ENCODE results near the gene KYNU.
"Not testable (repeated sequence)": the region's sequence is repeated elsewhere in the genome, so short reads cannot be mapped to it uniquely, and the experiment has no call there.

The KYNU gene

DNA sequence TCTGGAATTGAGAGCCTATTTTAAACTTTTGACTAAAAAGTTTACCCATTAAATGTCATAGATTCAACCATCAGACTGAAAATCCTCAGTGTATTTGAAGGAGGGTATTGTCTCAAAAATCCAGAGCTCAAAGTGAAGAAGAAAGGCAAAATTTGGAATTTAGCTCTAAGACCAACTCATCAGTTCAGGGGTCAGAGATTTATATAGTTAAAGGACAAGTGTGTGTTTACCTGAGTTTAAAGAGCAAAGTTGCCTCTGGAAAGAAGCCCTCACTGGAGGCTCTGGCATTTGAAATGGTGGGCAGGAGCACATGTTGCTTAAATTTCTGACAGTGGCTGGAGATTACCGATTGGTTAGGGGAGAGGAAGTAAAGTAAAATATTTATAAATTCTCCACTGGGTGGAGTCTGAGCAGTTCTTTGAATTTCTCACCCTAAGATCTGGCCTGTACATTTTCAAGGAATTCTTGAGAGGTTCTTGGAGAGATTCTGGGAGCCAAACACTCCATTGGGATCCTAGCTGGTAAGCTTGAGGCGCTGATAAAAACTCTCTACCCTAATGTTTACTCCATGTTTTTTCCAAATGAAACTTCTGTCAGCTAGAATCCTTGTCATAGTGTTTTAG is at the start of gene KYNU:
Gene KYNU, plus strand, starts transcription at position 449 of the 623 bp plus-strand sequence. CDS start 7,704 bp downstream, outside the sequence.
- DNase-seq (ENCODE audit: low read depth, low spot score) = no peak

DNA sequence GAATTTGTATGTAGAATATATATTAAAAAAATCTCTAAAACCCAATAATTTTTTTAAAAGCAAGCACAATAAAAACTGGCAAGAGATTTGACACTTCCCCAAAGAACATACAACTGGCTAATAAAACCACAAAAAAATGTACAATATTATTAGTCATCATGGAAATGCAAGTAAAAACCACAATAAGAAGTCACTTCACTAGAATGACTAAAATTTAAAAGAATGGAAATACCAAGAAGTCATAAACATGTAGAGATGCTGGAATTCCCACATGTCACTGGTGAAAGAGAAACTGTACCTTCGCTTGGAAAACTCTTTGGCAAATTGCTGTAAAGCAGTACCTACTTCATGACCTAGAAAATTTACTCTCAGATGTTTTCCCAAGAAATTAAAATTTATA is 43.4 kb upstream of the KYNU start:
- peak; percentile 36 for DNase-seq (ENCODE audit: low read depth, low spot score)

DNA sequence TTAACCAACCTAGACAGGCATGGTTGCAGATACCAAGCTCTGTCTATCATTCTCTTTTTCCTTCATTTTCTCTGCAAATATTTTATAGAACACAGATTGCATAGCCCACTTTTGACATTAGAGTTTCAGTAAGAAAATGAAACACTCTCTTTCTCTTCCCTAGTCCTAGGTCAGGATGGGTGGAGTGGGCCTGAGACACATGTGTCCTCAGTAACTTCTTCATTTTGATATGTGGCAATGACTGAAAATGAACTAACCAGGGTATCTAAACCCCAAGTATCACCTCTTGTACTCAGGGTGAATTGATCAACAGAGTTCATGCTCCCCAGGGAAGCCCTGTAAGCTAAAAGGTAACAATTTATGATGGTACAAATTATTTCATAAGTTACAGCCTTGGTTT is 37.0 kb upstream of the KYNU start:
- no peak for DNase-seq (ENCODE audit: low read depth, low spot score)

DNA sequence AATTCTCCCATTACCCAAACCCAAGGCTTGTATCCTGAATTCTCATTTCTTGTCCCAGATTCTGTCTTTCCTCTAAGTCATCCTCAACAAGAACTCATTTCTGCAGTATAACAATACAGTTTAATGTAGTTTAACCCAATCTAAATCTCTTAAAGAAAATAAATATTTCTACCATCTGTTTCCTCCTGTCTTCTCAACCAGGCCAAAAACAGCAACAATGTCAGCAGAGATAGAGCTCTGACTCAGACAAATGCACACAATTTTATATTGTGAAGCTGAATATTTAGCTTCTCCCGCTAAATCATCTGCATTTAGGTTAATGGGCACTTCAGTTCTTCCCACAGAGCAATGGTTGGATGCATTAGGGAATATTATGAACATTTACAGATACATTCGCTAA is 35.7 kb upstream of the KYNU start:
- DNase-seq (ENCODE audit: low read depth, low spot score) = no peak

DNA sequence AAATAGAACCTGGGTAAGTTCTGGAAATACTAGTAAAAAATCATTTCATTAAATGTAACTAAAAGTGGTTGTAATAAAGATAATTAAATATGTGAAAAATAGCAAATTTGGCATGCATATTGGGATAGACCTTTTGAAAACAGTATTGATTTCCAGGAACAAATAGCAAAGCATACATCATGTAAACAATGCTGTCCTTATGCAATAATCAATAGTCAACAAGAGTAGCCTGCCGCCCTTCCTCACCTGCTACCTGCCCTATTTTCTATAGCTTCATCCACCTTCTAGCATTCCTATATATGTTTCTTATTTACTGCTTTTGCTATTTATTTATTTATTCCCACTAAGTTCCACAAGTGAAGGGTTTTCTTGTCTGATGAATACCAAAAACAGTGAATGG is 35.1 kb upstream of the KYNU start:
- no peak for DNase-seq (ENCODE audit: low read depth, low spot score)

DNA sequence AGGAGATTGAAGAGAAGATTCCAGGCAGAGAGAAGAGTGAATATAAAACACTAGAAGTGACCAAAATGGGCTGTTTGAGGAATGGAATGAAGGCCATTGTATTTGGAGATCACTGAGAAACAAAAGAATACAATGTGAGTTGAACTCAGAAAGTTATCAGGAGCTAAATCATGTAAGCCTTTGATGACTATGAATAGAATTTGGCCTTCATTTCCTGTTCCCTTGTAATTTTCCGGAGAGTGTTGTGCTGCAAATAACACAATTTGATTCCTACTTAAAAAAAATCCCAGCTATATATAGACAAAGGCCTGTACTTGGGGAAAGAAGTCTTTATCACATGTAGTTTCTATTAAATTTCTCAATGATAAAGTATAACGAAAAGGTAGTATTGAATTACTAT is 33.7 kb upstream of the KYNU start:
- DNase-seq (ENCODE audit: low read depth, low spot score) = no peak

DNA sequence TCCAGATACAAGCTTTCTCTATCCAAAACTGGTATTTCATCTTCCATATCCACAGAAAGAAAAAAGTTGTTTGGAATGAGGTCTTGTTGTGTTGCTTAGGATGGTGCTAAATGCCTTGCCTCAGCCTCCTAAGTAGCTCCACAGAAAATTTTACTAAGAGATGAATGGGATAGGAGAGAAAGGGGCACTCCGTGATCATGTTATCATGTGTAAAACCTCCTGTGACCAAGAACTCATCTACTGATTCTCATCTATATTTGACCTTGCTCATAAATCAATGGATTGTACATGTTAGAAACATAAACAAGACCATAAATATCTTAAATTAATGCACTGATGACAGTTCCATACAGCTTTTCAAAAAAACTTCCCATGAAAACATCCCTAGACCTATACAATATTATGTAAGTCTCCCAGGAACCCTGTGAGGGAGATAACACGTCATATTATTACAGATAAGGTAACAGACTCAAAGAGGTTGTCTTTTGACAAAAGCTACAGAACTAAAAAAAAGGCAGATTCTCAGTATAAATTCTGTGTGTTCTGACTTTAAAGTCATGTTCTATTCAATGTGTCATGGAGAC is 29.3 kb upstream of the KYNU start:
- no peak for DNase-seq (ENCODE audit: low read depth, low spot score)

DNA sequence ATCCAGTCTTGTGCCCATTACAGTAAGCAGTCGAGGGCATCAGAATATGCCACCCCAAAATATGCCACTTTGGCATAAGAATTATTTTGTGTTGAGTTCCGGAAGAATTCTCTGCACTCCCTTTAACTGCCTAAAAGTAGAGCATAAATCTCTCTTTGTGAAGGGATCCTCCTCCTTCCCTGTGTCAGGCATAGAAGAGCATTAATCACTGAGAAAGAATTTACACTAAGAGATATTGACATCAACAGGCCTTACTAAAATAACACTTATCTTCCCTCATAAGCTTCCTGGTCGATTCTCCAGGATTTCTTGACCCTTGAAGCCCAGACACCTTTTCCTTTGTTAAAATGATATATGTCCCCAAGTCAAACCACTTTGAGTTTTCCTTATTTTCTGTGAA is 27.6 kb upstream of the KYNU start:
- DNase-seq (ENCODE audit: low read depth, low spot score) = no peak

DNA sequence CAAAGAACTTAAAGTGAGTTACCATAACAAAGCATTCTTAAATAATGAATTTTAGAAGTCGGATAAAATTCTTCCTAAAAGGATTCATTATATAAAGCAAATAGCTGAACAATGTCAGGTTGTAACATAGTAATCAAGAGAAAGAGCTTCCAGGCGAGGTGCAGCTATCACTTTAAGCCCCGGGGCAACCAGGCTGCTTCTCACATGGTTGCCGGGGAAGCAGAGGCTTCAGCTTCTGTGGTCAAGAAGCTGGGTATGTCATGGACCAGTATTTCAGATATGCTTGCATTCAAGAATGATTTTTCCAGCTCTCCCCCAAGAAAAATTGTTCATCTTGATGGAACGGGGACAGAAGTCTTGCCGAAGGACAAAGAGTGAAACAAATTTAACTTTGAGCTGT is 23.6 kb upstream of the KYNU start:
- DNase-seq (ENCODE audit: low read depth, low spot score) = no peak

DNA sequence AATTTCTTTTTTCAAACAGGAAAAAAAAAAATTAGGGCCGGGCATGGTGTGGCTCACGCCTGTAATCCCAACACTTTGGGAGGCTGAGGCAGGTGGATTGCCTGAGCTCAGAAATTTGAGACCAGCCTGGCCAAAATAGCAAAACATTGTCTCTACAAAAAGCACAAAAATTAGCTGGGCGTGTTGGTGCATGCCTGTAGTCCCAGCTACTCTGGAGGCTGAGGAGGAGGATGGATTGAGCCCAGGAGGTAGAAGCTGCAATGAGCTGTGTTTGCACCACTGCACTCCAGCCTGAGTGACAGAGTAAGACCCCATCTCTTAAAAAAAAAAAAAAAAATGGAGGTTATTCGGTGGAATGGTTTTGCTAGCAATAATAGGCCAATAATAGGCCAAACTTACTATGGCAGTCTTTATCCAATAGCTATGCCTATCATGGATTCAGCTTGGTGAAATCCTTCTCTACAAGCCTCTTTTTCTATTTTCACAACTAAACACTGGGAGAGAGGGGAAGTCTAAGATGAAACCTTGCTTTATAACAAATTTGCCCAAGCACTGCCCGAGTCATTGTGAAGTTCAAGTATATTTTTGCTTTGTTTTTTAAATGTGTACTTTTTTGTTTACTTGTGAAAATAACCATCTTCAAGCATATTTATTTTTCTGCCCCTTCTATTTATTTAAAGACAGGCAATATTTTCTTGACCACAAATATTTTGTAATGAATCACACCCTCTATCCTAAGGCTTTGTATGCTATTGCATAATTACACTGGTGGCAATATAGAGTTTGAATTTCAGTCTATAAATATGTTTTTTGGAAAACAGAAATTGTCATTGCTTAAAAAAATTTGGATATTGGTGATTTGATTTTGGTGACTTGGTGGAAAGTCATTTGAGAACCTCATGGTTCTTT is 20.0 kb upstream of the KYNU start:
- no peak for DNase-seq (ENCODE audit: low read depth, low spot score)

DNA sequence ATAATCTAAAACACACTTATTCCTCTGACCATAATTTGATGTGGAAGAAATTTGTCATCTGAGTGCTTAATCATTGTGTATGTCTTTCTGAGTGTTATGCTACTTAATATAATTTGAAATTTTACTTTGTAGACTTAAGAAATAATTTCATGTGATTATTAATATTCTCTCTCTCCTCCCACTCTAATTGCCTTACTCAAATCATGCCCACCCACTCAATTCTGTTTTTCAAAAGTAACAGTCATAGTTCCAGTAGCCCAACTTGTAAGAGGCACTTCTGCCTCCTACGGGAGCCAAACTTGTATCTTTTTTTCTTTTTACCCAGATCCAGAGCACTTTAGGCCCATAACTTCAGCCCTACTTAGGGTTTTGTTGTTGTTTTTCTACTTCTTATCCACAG is 18.5 kb upstream of the KYNU start:
- no peak for DNase-seq (ENCODE audit: low read depth, low spot score)

DNA sequence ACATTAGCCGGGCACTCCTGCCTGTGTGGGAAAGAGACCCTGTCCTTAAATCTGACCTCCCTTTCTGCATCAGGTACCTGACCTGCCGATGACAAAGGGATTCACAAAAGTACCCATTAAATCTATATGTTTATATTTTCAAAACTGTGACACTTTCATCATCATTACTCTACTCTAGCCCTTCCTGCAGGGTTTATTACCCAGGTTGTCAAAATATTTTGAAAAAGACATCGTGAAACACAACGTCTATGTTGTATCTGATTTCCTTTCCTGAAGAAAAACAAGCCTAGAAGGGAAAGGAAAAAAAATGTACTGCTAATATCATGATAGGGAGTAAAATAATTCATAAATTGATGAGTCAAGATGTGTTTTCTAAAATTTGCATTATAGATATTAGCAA is 15.2 kb upstream of the KYNU start:
- DNase-seq (ENCODE audit: low read depth, low spot score) = no peak

DNA sequence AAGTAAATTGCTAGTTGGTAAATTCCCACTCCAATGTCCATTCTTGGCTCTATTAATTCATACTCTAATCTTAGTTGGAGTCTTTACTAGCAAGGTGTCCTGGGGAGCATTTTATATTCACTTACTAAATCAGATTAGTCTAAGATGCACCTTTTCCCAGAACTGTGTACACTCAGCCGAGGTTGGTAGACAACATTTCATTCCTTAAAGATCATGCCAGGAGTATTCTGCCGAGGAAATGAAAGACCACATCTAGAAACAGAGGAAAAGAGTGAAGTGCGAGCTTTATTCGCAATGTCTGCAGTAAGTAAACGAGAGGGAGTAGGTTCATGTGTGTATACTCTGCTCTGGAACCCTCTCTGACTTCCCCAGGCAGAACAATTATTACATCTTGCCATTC is 14.6 kb upstream of the KYNU start:
- DNase-seq (ENCODE audit: low read depth, low spot score) = no peak

DNA sequence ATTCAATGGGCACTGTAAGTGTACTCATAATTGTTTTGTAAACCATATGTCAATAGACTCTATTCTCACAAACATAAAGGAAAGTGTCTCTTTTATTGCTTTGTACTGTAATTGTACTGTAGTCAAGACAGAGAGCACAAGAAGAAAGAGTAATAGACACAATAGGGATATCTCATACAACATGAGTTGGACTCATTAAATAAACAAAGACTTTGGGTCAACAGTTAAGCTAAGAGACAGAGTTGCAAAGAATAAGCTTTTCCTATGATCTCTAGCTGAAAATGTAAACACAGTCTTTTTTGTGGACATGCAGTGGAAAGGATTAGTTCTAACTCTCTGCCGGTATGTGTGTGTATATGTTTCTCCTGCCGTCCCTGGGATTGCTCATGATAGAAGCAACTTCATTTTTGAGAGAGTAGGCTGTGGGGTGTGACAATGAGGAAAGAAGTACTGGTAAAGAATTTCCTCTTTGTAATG is 13.9 kb upstream of the KYNU start:
- DNase-seq (ENCODE audit: low read depth, low spot score) = no peak

DNA sequence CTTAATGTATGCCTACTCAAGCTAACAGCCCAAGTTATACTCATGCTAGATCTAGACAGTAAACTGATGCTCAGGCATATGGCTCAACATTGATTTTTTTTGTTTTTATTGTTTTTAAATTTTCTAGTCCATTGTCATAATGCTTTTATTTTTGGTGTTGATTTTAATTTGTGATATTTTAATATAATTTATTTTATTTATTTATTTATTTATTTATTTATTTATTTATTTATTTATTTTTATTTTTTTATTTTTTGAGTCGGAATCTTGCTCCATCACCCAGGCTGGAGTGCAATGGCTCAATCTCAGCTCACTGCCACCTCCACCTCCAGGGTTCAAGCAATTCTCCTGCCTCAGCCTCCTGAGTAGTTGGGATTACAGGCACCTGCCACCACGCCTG is 12.9 kb upstream of the KYNU start:
- not testable (repeated sequence) for DNase-seq (ENCODE audit: low read depth, low spot score)

DNA sequence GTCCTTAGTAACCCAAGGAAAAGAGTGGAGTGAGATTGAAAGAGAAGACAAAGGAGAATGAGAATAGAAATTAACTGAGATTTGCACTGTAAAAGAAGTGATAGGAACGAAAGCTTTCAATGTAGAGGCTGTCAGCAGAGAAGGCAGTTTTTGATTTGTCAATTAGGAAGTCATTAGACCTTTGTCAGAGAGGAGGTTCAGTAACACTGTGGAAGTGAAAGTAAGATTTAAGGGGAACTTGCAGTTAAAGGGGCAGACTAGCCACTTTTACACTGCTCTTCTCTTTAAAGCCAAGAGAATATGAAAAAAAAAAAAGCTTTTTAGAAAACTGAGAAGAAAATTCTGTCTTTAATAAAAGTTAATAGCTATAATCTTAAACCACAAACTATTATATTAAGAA is 11.5 kb upstream of the KYNU start:
- no peak for DNase-seq (ENCODE audit: low read depth, low spot score)

DNA sequence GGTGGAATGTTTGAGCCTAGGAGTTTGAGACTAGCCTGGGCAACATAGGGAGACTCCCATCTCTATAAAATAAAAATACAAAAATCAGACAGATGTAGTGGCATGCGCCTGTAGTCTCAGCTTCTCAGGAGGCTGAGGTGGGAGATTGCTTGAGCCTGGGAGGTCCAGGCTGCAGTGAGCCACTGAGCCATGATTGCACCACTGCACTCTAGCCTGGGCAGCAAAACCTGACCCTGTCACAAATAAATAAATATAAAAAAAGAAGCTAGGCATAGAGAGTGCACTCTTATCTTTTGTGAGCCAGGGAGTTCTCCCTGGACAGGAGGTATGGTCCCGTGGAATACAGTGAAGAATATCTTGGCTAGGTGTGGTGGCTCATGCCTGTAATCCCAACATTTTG is 11.0 kb upstream of the KYNU start:
- no peak for DNase-seq (ENCODE audit: low read depth, low spot score)

DNA sequence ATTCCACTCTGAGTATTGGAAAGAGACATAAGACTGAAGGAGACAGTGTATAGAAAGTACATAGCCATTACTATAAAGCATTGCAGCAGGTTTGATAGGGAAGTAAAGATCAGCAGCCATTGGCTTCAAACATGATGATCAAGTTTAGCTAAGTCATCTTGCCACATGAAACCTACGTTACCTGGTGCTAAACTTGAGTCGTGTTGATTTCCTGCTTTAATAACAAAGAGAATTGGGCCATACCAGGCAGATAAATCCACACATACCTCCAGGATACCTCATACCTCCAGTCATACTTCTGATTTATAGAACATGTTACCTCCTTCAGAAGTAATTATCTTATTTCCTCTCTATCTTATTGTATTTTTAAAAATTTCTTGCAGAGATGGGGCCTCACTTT is 10.3 kb upstream of the KYNU start:
- no peak for DNase-seq (ENCODE audit: low read depth, low spot score)

DNA sequence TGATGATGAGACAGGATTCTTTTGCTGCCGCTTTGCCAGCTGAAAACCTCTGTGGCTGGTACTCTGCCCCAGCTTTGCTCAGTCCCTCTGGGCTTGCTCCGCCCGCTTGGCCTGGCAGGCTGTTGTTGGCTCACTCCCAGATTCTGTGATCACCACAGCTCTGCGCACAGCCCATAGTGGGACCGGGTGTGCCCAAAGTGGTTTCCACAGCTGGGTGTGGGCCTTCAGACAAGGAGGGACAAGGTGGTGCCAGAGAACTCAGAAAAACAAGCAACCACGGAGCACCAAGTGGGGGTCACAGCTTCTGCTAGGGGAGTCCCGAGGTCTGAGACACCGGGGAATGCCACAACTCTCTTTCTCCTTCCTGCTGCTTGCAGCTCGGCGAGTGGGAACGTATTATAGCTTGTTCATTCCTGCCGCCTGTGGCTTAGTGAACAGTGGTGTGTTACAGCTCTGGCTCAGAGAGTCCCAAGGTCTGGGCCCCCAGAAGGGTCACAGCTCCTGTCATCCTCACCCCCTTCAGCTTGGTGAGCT is 9.2 kb upstream of the KYNU start:
- no peak for DNase-seq (ENCODE audit: low read depth, low spot score)

DNA sequence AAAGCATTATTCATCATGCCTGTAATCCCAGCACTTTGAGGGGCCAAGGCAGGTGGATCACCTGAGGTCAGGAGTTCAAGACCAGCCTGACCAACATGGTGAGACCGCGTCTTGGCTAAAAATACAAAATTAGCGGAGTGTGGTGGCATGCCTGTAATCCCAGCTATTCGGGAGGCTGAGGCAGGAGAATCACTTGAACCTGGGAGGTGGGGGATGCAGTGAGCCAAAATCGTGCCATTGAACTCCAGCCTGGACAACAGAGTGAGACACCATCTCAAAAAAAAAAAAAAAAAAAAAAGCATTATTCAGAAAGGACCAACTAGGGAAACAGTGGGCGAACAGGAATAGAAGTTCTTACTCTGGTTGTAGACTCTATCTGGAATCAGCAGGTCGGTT is 8.4 kb upstream of the KYNU start:
- not testable (repeated sequence) for DNase-seq (ENCODE audit: low read depth, low spot score)

DNA sequence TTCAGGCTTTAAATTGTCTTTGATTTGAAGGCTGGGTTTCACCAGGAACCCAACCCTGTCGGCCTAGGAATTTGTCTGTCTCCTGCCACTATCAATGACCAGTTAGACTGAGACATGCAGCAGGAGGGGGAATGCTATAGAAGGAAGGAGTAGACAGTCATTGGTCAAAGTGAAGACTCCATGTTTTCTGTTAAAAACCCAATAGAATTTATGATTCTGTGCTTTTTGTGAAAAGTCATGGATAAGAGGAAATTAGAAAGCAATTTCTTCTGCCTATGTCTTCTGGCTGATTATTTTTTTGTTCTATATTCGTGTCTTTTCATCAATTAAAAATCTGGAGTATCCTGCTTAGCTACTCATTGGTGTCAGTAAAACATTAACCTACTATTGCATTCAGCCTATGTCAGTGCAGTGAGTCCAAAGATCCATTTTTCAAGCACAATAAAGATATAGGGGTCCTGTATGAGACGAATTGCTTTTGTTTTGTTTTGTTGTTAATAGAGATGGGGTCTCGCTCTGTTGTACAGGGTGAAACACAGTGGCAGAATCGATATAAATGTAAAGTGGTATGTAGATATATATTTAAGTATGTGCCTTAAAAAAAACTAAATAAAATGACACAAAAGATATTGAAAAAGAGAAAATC is 7.9 kb upstream of the KYNU start:
- no peak for DNase-seq (ENCODE audit: low read depth, low spot score)

DNA sequence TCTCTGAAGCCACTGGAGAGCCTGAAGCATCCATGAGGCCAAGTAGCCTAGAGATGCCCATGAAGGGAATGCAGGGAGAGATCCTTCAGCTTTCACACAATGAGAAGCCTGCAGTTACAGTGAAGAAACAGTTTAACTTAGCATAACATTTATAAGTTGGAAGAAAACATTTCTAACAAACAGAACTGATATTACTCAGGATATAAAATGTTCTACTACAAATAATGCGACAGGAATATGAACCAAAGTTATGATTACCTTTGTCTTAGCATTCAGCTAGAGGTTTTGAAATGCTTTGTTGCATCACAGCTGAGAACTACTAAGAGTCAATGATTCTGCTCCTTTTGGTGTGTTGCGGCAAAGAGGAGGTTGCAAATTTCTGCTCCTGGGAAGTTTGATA is 6.9 kb upstream of the KYNU start:
- no peak for DNase-seq (ENCODE audit: low read depth, low spot score)

Measured in astrocyte of the hippocampus (primary cell).